ENCODE measurements around the gene DAB2.

Gene DAB2

DNA sequence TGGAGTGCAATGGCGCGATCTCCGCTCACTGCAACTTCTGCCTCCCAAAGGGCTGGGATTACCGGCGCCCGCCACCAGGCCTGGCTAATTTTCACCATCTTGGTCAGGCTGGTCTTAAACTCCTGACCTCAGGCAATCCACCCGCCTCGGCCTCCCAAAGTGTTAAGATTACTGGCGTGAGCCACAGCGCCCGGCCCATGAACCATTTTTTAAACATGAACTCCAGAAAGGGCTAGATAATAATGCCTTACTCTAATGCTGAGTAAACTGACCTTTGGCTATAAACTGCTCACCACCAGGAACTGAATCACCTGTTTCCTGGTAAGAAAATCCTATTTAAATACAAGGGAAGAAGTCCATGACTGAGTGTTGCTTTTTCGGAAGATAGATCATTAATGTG, 23.2 kb upstream of the DAB2 start:
- no peak for DNase-seq (ENCODE audit: low read depth, low spot score)

DNA sequence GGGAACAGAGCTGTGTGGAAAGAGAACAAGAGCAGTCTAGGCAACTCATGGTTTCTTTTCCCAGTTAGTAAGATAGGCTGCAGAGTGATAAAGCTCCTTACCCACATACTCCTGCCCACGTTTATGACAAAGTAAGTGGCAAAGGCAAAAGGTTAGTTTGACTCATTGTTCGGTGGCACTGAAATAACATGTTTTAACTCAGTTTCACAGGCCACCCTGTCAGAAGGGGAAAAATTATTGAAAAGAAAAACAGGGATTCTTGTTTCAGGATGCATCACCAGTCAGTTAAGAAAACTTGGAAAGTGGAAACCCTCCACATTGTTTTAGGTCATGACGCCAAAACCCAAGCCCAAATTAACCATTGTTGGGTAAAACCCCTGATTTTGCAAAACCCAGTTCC, 22.3 kb upstream of the DAB2 start:
- no peak for DNase-seq (ENCODE audit: low read depth, low spot score)

DNA sequence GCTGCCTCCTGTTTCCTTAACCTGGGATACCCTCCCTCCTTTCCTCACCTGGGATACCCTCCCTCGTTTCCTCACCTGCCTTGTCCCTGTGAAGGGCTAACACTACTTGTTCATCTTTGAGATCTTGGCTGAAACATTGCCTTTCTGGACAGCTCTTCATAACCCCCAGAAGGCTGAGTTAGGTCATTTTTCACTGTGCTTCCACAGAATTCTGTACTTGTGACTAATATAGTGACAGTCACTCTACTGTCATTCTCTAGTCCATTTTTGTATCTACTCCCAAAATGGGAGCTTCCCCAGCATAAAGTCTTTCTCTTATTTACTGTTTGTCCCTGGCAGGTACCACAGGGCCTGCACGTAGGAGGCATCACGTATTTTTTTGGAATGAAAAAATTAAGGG, 21.5 kb upstream of the DAB2 start:
- no peak for DNase-seq (ENCODE audit: low read depth, low spot score)

DNA sequence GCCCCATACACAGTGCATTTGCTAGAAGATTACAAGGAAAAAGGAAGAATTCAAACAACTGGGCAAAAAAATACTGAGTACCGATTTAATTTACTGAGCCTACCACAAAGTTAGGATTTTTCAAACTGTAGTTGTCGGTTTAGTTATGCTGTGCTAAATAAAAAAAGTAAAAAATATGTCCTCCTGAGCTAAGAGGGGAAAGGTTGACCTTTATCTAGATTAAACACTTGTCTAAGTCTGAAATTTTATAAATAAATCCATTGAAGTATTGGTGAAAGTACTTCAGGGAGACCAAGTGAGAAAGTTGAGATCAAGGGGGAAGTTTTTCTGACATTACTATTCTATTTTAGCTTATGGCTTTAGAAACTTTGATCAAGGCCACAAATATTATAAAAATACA, 19.1 kb upstream of the DAB2 start:
- DNase-seq (ENCODE audit: low read depth, low spot score) = no peak

DNA sequence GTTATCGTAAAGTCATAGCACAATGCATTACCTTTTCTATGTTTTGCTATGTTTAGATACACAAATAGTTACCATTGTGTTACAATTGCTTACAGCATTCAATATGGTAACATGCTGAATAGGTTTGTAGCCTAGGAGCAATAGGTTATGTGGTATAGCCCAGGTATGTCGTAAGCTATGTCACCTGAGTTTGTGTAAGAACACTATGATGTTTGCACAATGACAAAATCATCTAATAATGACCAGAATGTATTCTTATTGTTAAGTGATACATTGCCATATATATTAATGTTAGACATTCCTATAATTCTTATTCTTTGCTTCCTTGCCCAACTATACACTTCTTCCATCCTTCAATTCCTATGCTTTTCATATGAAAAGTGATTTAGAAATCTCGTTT, 18.2 kb upstream of the DAB2 start:
- DNase-seq (ENCODE audit: low read depth, low spot score) = no peak

DNA sequence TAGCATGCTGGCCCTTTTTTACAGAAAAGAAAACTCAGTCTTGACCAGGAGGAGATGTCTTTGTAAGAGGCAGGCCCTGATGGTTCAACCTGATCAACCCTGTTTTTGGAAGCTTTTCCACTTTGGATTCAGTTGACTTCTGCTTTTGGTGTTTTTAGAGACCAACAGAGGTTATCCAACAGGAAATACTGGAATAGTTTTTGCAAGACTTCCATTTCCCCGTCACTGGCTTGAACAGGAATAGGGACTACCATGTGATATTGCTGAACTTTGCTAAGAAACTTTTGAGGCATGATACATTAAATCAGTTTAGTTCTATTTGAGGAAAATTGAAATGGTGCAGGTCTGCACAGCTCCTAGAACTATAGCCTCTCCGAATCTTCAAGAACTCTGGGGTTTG, 17.1 kb upstream of the DAB2 start:
- no peak for DNase-seq (ENCODE audit: low read depth, low spot score)

DNA sequence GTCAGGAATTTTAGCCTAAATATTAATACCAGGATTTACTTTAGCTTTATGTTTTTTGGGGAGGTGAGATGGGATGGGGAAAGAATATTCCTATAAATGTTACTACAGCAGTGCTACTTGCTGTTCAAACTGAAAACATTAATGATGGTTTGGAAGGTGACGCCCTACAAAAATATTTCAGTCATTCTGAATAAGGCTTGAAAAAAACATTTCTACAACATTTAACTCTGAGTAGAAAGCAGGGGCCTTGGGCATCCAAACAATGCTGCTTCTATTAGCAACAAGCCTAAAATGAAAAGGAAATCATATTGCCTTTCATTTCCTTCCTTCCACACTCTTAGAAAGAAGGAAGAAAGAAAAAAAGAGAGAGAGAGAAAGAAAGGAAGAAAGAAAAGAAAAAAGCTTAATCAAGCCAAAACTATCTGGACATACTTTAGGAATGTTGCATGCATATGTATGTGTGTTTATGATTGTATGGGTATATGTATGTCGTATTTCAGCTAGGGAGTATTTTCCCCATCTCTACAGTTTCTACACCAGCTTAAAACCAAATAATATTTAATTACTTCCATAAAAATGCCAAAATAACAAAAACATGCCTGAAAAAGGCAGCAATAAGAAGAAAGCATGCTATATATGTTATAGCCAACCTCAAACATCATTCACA, 16.3 kb upstream of the DAB2 start:
- no peak for DNase-seq (ENCODE audit: low read depth, low spot score)

DNA sequence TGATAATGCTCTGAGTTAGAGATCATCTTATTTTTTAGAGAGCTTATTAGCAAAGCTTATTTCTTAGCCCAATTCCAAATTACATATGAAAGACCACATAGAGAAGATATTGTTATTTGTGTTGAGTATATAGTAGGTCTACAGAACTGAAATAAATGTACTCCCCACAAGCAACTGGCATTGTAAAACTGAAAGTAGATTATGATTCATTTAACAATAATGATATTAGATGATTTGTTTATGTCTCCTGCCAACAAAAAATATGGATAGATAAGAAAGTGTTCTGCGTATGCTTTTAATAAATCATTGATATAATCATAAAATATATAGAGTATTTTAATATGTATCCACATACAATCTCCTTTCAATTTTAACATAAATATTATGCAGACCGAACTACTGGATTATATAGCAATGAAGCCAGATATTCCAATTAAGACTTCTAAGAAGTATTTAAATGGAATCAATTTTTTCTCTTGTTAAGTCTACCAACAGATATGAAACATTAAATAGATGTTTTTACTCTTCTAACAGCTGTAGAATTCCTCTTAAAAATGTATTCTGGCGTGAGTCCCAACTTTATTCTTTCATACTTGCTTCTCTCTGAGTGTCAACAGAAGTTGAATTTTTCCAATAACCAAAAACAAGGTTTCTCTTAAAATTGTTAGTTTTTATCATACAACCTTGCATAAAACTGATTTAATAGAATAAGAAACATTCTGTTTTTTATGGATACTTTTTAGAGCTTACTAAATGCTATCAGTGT, 15.6 kb upstream of the DAB2 start:
- no peak for DNase-seq (ENCODE audit: low read depth, low spot score)

DNA sequence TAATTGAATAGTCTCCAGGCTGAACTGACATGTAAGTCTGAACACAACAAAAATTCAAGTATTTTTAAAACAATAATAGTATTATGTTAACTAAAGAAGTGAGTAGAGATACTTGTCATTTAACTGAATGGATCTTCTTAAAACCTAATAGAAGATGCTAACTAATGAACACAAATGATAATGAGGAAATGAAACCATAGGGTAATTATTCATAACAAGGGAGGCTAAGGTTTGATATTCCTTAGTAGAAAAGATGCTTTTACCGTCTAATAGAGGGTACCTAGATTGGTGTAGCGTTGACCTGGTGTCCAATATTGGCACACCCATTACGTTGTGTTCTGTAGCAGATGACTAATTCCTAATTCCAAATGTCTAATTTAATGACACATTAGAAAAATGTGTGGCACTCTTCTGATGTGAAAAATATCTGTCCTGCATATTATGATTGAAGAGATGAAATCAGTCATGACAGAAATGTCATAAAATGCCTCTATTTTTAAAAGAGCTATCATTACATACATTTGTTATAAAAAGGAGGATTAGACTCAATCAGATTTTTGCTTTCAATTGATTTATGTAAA, 14.9 kb upstream of the DAB2 start:
- no peak for DNase-seq (ENCODE audit: low read depth, low spot score)

DNA sequence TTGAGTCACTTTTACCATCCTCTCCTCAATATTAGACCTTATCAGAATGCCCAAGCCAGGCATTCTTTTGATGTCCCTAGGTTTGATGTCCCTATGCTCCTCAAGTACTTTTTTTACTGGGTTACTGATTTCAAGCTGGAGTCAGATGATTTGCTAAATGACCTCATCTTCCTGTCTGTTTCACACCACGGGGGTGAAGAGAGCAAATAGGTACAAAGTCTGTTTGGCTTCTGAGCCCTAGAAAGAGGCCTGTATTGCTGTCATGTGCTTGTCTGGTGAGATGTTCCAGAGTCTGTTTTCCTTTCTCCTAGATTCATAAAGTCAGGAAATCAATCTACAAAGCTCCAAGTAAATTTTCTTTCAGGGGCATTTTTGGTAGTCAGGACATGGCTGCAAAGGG, 12.7 kb upstream of the DAB2 start:
- DNase-seq (ENCODE audit: low read depth, low spot score) = no peak

DNA sequence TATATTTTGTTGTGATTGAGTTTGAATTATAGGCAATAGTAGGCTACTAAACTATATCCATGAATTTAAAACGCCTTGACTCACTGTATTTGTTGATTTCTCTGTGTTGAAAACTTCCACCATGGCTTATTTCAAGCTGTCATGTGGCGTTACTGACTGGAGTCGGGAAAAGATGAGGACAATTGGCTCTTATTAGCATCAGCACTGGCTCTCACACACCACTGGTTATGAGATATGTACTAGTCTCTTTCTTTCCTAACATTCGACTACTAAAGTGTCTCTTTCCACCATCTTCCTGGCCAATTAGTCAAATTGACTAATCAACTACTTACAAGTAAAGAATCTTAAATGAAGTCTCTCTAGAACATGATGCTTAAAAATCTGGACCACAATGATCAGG, 9.1 kb upstream of the DAB2 start:
- no peak for DNase-seq (ENCODE audit: low read depth, low spot score)

DNA sequence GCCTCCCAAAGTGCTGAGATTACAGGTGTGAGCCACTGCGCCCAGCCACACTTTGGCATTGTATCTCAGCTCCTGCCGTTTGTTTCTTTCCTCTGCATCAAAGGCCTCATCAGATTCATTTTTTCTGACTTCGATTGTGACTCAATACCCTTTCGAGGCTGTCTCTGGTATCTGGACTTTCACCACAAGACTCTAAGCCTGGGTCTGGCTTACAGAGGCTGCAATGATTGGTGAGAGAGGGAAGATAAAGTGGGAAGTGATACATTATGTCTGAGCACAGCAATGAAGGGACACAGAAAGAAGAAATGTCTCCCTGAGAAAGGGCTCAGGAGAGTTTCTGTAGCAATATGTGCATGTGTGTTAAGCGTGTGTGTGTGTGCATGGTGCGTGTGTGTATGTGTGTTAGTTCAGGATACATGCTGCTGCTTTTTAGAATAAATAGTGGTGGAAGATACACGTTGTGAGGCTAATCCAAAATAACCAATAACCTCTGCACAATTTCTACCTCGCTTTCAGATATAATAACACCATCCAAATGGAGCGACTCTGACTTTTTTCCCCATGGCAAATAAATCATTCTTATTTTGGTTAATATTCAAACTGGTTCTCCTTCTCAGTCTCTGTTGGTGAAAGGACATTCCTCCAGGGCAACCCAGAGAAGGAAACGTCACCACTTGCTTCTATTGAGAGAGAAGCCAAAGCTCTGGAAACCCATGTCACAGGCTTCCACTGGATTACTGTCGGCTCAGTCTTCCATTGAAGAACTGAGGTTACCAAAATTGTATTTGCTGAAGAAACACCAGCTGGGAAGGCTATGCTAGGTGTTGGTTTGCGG, 8.1 kb upstream of the DAB2 start:
- DNase-seq (ENCODE audit: low read depth, low spot score) = no peak

DNA sequence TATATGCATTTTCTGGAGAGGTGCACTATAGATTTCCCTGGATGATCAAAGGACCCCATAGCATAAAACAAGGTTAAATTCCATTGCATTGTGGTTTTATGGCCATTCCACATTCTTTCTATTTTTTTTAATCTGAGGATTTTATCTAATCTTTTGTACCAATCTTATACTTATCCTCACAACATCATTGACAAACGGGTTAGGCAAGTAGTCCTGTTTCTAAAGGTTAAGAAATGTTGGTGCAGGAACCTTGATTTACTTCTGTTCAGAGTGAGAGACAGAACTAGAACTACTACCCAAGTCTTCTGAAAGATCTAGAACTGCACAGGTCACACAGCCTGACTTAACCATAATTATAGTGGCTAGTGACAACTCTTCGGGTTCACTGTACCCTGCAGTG, 5.7 kb upstream of the DAB2 start:
- no peak for DNase-seq (ENCODE audit: low read depth, low spot score)

DNA sequence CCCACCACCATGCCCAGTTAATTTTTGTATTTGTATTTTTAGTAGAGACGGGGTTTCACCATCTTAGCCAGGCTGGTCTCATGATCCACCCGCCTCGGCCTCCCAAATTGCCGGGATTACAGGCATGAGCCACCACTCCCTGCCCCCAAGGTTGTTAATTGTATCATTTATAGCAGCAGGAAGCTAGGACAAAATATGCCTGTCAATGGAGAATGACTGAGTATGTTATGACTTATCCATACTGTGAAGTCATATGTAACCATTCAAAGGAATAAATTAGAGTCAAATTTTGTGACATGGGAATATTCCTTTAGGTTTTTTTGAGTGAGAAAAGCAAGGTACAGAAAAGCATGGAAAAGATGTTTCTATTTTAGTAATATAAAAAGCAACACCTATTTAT, 3.9 kb upstream of the DAB2 start:
- no peak for DNase-seq (ENCODE audit: low read depth, low spot score)

DNA sequence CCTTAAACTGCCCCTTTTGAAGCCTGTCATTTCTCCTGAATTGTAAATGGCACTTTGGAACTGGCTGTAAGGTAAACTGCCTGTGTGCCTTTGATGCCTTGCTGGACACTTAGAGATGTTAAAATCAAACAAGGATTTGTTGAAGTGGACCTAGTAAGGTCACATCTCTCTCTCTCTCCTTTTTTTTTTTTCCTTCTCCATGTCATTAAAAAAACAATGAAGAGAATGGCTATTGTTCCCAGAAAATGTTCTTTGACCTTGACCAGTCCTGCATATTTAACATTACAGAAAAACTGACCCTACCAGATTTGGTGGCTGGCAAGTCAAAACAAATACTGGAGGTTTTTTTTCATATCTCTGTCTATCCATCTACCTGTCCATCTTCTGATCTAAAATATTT, 2.9 kb upstream of the DAB2 start:
- no peak for DNase-seq (ENCODE audit: low read depth, low spot score)

DNA sequence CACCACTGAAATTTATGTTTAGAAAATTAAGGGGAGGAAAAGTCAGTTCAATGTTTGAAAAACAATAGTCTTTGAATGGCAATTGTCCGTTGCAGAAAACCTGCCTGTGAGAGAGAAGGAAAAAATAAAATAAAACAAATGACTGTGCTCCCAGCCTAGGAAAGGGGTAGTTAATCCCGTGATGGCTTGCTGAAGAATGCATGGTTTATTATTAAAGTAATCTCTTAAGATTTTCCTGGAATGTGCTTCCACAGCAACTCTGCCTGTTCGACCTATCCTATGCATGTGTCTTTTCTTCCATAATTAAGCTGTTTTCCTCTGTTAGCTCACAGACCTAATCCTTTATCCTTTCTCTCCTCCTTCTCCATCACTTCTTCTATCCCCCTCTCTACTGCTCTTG, 2.4 kb upstream of the DAB2 start:
- DNase-seq (ENCODE audit: low read depth, low spot score) = no peak

DNA sequence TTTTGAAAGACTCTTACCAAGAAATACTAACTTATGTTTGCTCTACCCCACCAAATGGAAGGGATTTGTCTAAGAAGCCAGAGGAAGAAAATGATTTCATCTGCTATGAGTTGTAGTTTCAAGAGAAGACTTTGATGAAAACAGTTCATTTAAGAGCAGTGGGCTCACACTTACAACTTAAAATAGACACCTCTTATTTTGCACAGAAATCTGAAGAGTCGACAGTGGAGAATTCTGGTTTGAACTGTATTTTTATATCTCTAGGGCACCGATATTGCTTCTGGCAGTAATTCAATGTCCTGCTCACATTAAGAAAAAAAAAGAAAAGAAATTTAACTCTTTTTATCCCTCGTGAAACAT, 1.9 kb upstream of the DAB2 start:
- DNase-seq (ENCODE audit: low read depth, low spot score) = no peak

DNA sequence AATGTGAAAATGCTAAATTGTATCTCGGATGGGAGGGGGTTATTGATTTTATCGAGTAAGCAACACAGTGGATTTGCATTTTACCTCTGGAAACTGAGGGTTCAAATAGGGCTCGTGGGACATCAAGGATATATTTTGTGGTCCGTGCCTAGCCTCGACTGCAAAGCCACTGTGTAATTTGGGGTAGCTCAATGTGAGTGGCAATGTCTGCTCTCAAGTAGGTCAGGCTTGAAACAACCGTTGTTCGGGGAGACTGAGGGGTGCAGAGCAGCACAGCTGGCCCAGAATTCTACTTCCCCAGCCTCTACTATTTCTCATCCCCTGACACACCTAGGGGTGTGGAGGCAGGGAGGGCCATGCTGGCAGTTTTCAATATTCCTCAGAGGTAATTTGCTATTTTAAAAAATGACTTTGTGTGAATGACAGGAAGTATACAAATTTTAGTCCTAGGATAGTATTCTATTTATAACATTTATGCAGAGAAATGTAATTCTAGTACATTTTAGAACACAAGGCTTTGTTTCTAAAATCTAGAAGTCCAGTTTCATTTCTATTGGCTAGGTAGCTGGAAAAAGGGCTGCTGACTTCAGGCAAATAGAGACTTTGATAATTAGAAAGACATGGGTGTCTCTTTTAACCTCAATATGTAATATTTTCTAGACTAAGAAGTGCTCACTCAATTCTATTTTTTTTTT, 1.4 kb upstream of the DAB2 start:
- no peak for DNase-seq (ENCODE audit: low read depth, low spot score)

DNA sequence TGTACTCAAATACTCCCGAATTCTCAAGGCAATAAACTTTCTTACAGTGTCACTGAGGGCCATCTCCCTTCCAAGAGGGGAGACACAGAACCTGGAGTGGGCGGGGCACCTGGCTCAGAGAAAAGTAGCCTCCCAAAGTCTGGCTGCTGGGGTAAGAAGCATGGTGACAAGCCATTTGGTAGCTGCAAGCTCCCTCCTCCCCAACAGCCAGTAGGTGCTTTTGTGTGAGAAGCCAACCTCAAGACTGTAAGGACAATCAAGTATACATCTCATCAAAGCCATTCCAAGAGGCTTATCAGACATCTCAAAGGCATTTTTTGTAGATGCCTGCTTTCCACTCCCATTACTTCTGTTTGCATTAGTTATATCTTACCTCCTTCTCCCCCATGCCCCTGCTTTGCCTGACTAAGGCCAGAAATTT, 1.4 kb downstream of the DAB2 start:
- no peak for DNase-seq (ENCODE audit: low read depth, low spot score)

DNA sequence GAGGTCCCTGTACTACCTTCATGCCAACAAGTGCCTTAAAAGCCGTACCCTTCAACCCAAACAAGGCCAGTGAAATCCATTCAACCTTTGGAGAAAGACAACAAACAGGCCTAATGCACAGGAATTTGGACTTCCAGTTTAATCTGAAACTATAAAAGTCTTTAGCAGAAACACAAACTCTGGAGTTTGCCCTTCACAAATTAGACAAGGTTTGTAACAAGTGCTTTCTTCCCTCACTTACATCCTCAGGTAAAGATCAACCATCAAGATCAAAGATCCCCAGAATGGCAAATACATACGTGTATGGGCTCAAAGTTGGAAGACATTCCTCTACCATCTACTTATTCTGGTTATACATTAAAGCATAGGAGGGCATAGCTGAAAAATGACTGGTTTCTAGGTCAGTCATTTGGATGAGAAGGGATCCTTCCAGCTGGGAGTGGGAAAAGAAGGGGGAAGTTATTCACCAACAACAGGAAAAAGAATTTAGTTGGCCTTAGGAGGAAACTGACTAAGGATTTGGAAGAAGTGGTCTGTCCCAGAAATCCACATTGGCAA, 2.0 kb downstream of the DAB2 start:
- no peak for DNase-seq (ENCODE audit: low read depth, low spot score)

DNA sequence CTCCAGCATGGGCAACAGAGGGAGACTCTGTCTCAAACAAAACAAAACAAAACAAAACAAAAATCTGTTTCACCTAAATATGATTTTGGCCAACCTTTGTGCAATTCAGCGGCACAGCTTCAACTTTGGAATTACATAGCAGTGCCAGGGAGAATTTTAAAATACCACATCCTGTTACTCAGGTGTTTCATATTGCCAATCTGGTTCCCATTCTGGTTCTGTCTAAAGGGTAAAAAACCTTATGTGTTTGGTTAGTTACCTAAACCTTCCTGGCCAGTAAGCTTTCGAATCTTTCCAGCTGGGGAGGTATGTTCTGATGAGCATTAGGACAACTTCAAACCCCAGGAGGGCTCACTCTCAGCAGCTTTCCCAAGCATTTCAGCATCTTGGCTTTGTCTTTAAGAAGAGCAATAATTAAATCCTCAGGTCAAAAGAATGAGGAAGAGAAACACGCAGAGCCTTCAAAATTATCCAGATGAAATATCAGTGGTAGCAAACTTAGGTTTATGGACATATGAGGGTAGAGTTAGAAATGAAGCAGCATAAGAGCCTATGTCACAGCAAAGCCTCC, 2.7 kb downstream of the DAB2 start:
- no peak for DNase-seq (ENCODE audit: low read depth, low spot score)

All from activated CD4-positive, CD25-positive, alpha-beta regulatory T cell treated with anti-CD3 and anti-CD28 coated beads, Interleukin-2, amount 50 U/mL, for 16 hours (primary cell).